ENCODE measurements around the gene CCNI2. TPM values are rescaled to one million over a fixed set of nuclear protein-coding genes. Genes with fewer than 3 reads are reported as not detected.

CCNI2 gene
- total RNA-seq, 1 experiment from 2014 or later = 0.49 TPM

GRCh38 chr5:132742158-132742557 is 5.1 kb upstream of the CCNI2 start:
- in situ Hi-C loops (cut with HindIII; ENCODE audit: low pct_unique_long_range_greater_than_20kb, low sequenced_read_pairs) = no loop called here
- POLR2A ChIA-PET = no interaction called here
- H3K27me3 ChIP-seq (ENCODE audit: control insufficient read depth, insufficient read depth, low read length) = peaks cover 6% of the 10 kb centered on the region
- peaks cover 8% of the 10 kb centered on the region for H3K4me1 ChIP-seq (ENCODE audit: control insufficient read depth, insufficient read depth, low read length)
- CTCF ChIA-PET = no interaction called here
- H3K36me3 ChIP-seq (ENCODE audit: control insufficient read depth, insufficient read depth, low read length) = no peaks in the 10 kb centered on the region
- H3K4me3 ChIP-seq (ENCODE audit: low read depth in 2 of 2, low read length in 2 of 2) = no peak overlapping the region
- H3K9me3 ChIP-seq (ENCODE audit: control insufficient read depth, insufficient read depth, low read depth, low read length) = no peaks in the 10 kb centered on the region
- no peak for DNase-seq (ENCODE audit: low read depth, low spot score)
- no peak for ATAC-seq
- intact Hi-C loops (cut with micrococcal nuclease; ENCODE audit: unreplicated experiment) = no loop called here
- H3K27ac ChIP-seq (ENCODE audit: low read length) = no peak overlapping the region
- TF ChIP-seq CTCF (IDR thresholded peaks at IDR 0.05) (no peak), TCF7L2 (IDR thresholded peaks at IDR 0.05; ENCODE audit: low read depth, low read length) (no peak), SIN3A (IDR thresholded peaks at IDR 0.05; ENCODE audit: borderline replicate concordance, insufficient read depth, low read depth, low read length) (no peak), POLR2AphosphoS5 (IDR thresholded peaks at IDR 0.05; ENCODE audit: low read depth, low read length) (no peak), REST (IDR thresholded peaks at IDR 0.05; ENCODE audit: insufficient read depth in 1 of 2, low read depth in 2 of 2, low read length in 1 of 2) (no peak)
- BruUV-seq (replicated peaks) = no TSS peak

- CTCF ChIA-PET = no interaction called here
- in situ Hi-C loops (cut with HindIII; ENCODE audit: low pct_unique_long_range_greater_than_20kb, low sequenced_read_pairs) = no loop called here
- no peak for TF ChIP-seq SIN3A (IDR thresholded peaks at IDR 0.05; ENCODE audit: borderline replicate concordance, insufficient read depth, low read depth, low read length)
- no peak for TF ChIP-seq CTCF (IDR thresholded peaks at IDR 0.05)
- no peak for TF ChIP-seq TCF7L2 (IDR thresholded peaks at IDR 0.05; ENCODE audit: low read depth, low read length)
- no peak for TF ChIP-seq POLR2AphosphoS5 (IDR thresholded peaks at IDR 0.05; ENCODE audit: low read depth, low read length)
Observed at GRCh38 chr5:132742626-132743025, 4.6 kb upstream of the CCNI2 start.

More at GRCh38 chr5:132742626-132743025, 4.6 kb upstream of the CCNI2 start:
- intact Hi-C loops (cut with micrococcal nuclease; ENCODE audit: unreplicated experiment) = no loop called here
- Histone ChIP-seq H3K9me3 (ENCODE audit: control insufficient read depth, insufficient read depth, low read depth, low read length) (no peaks in the 10 kb centered on the region), H3K27me3 (ENCODE audit: control insufficient read depth, insufficient read depth, low read length) (peaks cover 6% of the 10 kb centered on the region), H3K27ac (ENCODE audit: low read length) (no peak overlapping the region), H3K4me1 (ENCODE audit: control insufficient read depth, insufficient read depth, low read length) (peaks cover 8% of the 10 kb centered on the region), H3K4me3 (ENCODE audit: low read depth in 2 of 2, low read length in 2 of 2) (no peak overlapping the region), H3K36me3 (ENCODE audit: control insufficient read depth, insufficient read depth, low read length) (no peaks in the 10 kb centered on the region)
- DNase-seq (ENCODE audit: low read depth, low spot score) (no peak), ATAC-seq (no peak)
- no TSS peak for BruUV-seq (replicated peaks)
- POLR2A ChIA-PET = no interaction called here

All from Panc1 (cell line).